GM19238 (cell line): Measurements from ENCODE around the gene LRRC74A.

Experiments
- DNase-seq: peaks from one replicate; pipeline ENCODE4 v3.0.0; 2011; ENCODE audit warnings: low spot score; ENCODE audit not compliant: insufficient read length

Gene LRRC74A

GRCh38 chr14:76918782-76919394 is 92.7 kb downstream of the LRRC74A start:
- DNase-seq: no peak
